SK-N-MC (cell line): ENCODE measurements around the gene ONECUT3.

Source experiments
- DNase-seq: peaks from one replicate; pipeline ENCODE4 v3.0.0-alpha.2; 2011; ENCODE audit warnings: low read depth, low spot score
- H3K27ac ChIP-seq: fragments of 200-600 bp; sonication (generic); 2 replicates; pipeline ENCODE4 v1.5.1; 2016; ENCODE audit warnings: mixed run types
- H3K36me3 ChIP-seq: fragments of 200-600 bp; sonication (generic); 2 replicates; pipeline ENCODE4 v1.6.1; 2017; ENCODE audit warnings: antibody characterized with exemption, low read length, mixed read lengths; ENCODE audit not compliant: insufficient read depth
- H3K4me3 ChIP-seq: fragments of 200-600 bp; sonication (generic); 2 replicates; pipeline ENCODE4 v1.5.1; 2016
- H3K9ac ChIP-seq: fragments of 200-600 bp; sonication (generic); 2 replicates; pipeline ENCODE4 v1.8.0; 2017; ENCODE audit warnings: mixed run types, mixed read lengths; ENCODE audit not compliant: insufficient read length
- H3K9me3 ChIP-seq: fragments of 200-600 bp; sonication (generic); 2 replicates; pipeline ENCODE4 v1.6.1; 2017; ENCODE audit warnings: low read depth, mild to moderate bottlenecking, antibody characterized with exemption, low read length, moderate library complexity, mixed read lengths
- EZH2 ChIP-seq: fragments of 200-600 bp; sonication (generic); IDR thresholded peaks from one replicate; pipeline ENCODE4 v1.6.1; 2017; ENCODE audit warnings: antibody characterized with exemption
- FOXP2 ChIP-seq: optimal IDR thresholded peaks from 2 replicates; pipeline ENCODE3; 2011; ENCODE audit warnings: mild to moderate bottlenecking, moderate library complexity; ENCODE audit not compliant: insufficient read depth; ENCODE audit errors: extremely low read length, control extremely low read depth
- POLR2AphosphoS5 ChIP-seq: IDR thresholded peaks from 2 replicates; pipeline ENCODE4 v1.6.1; 2012; ENCODE audit warnings: mild to moderate bottlenecking, low read depth, low read length, borderline replicate concordance

ONECUT3 gene

DNA sequence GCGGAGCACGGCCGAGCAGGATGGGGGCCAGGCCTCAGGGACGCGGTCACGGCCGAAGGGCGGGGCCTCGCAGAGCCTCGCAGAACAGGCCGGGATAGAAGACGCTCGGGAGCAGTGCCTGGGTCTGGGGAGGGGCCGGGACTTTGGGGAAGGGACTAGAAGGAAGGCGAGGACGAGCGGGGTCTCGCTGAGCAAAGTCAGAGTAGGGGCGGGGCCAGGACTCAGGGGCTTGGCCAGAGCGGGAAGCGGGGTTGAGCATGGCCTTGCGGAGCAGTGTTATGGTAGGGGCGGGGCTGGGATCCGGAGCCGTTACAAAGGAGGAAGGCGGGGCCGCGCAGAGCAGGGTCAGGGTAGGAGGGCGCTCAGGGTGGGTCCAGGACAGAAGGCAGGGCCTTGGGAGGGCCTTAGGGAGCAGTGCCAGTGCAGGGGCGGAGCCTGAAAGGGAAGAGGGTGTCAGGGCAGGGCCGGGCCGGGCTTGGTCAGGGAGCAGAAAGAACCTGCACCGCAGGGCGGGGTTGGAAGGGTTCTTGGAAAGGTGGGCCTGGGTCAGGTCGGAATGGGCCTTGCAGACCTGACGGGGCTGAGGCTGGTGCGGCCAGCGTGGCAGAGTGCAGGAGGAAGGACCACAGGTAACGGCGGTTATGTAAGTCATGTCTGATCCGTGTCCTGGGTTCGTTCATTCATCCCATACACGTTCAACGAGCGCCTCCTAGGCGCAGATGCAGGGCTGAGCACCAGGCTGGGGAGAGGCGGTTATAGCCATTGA lies 59.3 kb downstream of the ONECUT3 start:
- Histone ChIP-seq H3K9ac (peak overlapping the region; percentile 38), H3K9me3 (no peaks in the 10 kb centered on the region), H3K27ac (no peak overlapping the region), H3K4me3 (peak overlapping the region; percentile 77), H3K36me3 (peaks cover 10% of the 10 kb centered on the region; the same call in 1 of the 2 replicates)
- DNase-seq = no peak
- TF ChIP-seq EZH2 = no peak
- TF ChIP-seq FOXP2 = no peak
- TF ChIP-seq POLR2AphosphoS5 = no peak

GRCh38 chr19:1813192-1814182 lies 60.2 kb downstream of the ONECUT3 start:
- Histone ChIP-seq H3K9ac (peak overlapping the region; percentile 38), H3K27ac (no peak overlapping the region), H3K9me3 (no peaks in the 10 kb centered on the region), H3K4me3 (peak overlapping the region; percentile 77), H3K36me3 (peaks cover 18% of the 10 kb centered on the region; the same call in 1 of the 2 replicates)
- no peak for TF ChIP-seq EZH2
- TF ChIP-seq FOXP2 = no peak
- TF ChIP-seq POLR2AphosphoS5 = no peak
- DNase-seq = no peak

- DNase-seq = no peak
- no peak overlapping the region for H3K27ac ChIP-seq
- TF ChIP-seq POLR2AphosphoS5 (no peak), FOXP2 (no peak), EZH2 (no peak)
Measured at GRCh38 chr19:1814391-1814790, 61.1 kb downstream of the ONECUT3 start.

GRCh38 chr19:1814833-1815604 lies 61.7 kb downstream of the ONECUT3 start:
- no peak overlapping the region for H3K4me3 ChIP-seq

More at GRCh38 chr19:1814391-1814790, 61.1 kb downstream of the ONECUT3 start:
- Histone ChIP-seq H3K36me3 (peaks cover 18% of the 10 kb centered on the region; the same call in 1 of the 2 replicates), H3K9ac (no peak overlapping the region), H3K4me3 (no peak overlapping the region), H3K9me3 (no peaks in the 10 kb centered on the region)

GRCh38 chr19:1815605-1816529 lies 62.6 kb downstream of the ONECUT3 start:
- H3K36me3 ChIP-seq = peaks cover 18% of the 10 kb centered on the region; the same call in 1 of the 2 replicates
- TF ChIP-seq FOXP2 (no peak), EZH2 (no peak), POLR2AphosphoS5 (no peak; the same call in 1 of the 2 replicates)
- H3K9me3 ChIP-seq = no peaks in the 10 kb centered on the region
- DNase-seq = no peak
- no peak overlapping the region for H3K9ac ChIP-seq
- H3K4me3 ChIP-seq = no peak overlapping the region
- no peak overlapping the region for H3K27ac ChIP-seq

More at GRCh38 chr19:1814833-1815604, 61.7 kb downstream of the ONECUT3 start:
- TF ChIP-seq POLR2AphosphoS5 (no peak), FOXP2 (no peak), EZH2 (no peak)
- H3K9ac ChIP-seq = no peak overlapping the region
- no peak for DNase-seq
- H3K9me3 ChIP-seq = no peaks in the 10 kb centered on the region
- H3K36me3 ChIP-seq = peaks cover 18% of the 10 kb centered on the region; the same call in 1 of the 2 replicates
- no peak overlapping the region for H3K27ac ChIP-seq

DNA sequence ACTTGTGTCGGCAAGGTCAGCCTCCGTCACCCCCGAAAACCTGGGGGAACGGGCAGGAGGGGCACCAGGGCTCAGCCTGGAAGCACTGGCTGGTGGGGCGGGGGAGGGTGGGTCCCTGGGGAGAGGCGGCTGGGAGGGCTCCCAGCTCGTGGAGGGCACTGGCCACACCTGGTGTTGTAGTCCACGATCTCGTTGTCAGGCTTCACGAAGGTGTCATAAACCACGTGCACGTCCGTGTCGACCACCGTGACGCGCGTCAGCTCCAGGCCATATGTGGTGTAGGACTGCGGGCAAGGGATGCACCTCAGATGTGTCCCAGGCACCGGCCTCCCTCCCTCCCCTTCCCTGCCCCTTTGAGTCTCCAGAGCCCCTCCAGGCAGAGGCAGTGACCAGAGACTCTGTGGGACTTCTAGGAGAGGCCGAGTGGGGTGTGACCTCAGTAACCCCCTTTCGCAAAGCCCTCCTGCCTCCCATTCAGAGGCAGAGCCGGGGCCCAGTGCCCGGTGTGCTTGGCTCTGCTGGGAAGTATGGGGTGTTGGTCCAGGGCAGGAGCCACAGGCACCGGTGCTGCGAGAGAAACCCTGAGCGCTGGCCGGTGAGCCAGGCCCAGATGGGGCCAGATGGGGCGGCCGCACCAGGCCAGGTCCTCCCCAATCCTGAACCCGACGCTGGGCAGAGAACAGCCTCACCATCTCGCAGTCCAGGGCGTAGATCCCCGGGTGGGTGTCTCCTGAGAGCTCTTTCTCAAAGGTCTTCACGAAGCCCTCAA lies 63.4 kb downstream of the ONECUT3 start:
- Histone ChIP-seq H3K27ac (no peak overlapping the region), H3K36me3 (peaks cover 21% of the 10 kb centered on the region; the same call in 1 of the 2 replicates), H3K9me3 (no peaks in the 10 kb centered on the region), H3K9ac (no peak overlapping the region), H3K4me3 (no peak overlapping the region)
- TF ChIP-seq FOXP2 (no peak), EZH2 (no peak), POLR2AphosphoS5 (no peak)
- no peak for DNase-seq
